K562 (cell line): Measurements from ENCODE around the gene RUNDC1. TPM values are rescaled to one million over a fixed set of nuclear protein-coding genes. Genes with fewer than 3 reads are reported as not detected.
A peak's percentile ranks its signal among the peaks of the same experiment; 100 is the strongest.

Source experiments
- ATAC-seq: fragments of 200-7000 bp; cut with Tn5 transposase; 3 replicates; pipeline ENCODE4 v1.9.1; 2020; ENCODE audit warnings: moderate library complexity
- BruUV-seq: library from RNA; stranded (reverse); fragments of 400-500 nt; replicated peaks from 2 replicates; lab custom pipeline; 2021; lab: Mats Ljungman, UMichigan
- CTCF ChIA-PET: fragments of 300-600 bp; formaldehyde crosslinking; extraction: SDS; loops from one replicate; lab custom pipeline; 2021; ENCODE audit warnings: low intra/inter-chr PET ratio; lab: Yijun Ruan, JAX
- POLR2A ChIA-PET: fragments of 300-600, 350-650 bp; sonication (Branson Sonifier 250); formaldehyde crosslinking; extraction: SDS; loops from one replicate; lab custom pipeline; 2021; ENCODE audit warnings: antibody characterized with exemption, inconsistent platforms; lab: Yijun Ruan, JAX
- DNase-seq, 4 experiments: peaks; one replicate each; pipeline versions ENCODE4 v3.0.0 to v3.0.0-alpha.2; 2011 to 2018; ENCODE audit warnings: low spot score in 3 of 4, mixed read lengths in 3 of 4; ENCODE audit errors: extremely low read depth in 1 of 4
- FAIRE-seq: peaks from 2 replicates; lab custom pipeline; 2011; peaks lifted over from hg19 to GRCh38; lab: Jason Lieb, UNC
- H2AFZ ChIP-seq: 2 replicates; pipeline ENCODE4 v1.6.0; 2011; ENCODE audit warnings: low read depth, low read length, control low read depth, inconsistent platforms
- H3K27ac ChIP-seq: fragments of 200-600 bp; 3 replicates; pipeline ENCODE4 v1.8.0; 2011; ENCODE audit warnings: low read depth, mild to moderate bottlenecking, control low read depth, inconsistent platforms, low read length, moderate library complexity, mixed read lengths; ENCODE audit errors: extremely low read depth
- H3K27me3 ChIP-seq, 2 experiments: fragments of 300-600 bp in 1 of 2; 2 replicates in 1 of 2; 3 replicates in 1 of 2; pipeline versions ENCODE4 v1.6.0 to v1.8.0; 2011; ENCODE audit warnings: inconsistent platforms in 2 of 2, low read length in 2 of 2, mild to moderate bottlenecking in 1 of 2, mixed read lengths in 1 of 2, moderate library complexity in 1 of 2; ENCODE audit not compliant: control insufficient read depth in 2 of 2, insufficient read depth in 2 of 2
- H3K36me3 ChIP-seq: fragments of 300-600 bp; 3 replicates; pipeline ENCODE4 v1.8.0; 2011; ENCODE audit warnings: mild to moderate bottlenecking, low read length, inconsistent platforms; ENCODE audit not compliant: control insufficient read depth, insufficient read depth
- H3K4me1 ChIP-seq, 2 experiments: fragments of 200-600 bp in 1 of 2; replicated peaks in 1 of 2; 2 replicates in 1 of 2; 3 replicates in 1 of 2; pipeline versions ENCODE4 v1.5.1 to v1.8.0; 2011; ENCODE audit warnings: inconsistent platforms in 2 of 2, low read length in 2 of 2, mild to moderate bottlenecking in 1 of 2, mixed read lengths in 1 of 2, moderate library complexity in 1 of 2; ENCODE audit not compliant: control insufficient read depth in 2 of 2, insufficient read depth in 2 of 2
- H3K4me2 ChIP-seq: 2 replicates; pipeline ENCODE4 v1.6.1; 2011; ENCODE audit warnings: low read length, control low read depth, inconsistent platforms, mixed read lengths; ENCODE audit not compliant: insufficient read depth
- H3K4me3 ChIP-seq: fragments of 200-600 bp; sonication (generic), shearing (Covaris generic); 2 replicates; pipeline ENCODE4 v1.5.1; 2016; ENCODE audit warnings: control low read depth, inconsistent platforms
- H3K79me2 ChIP-seq: fragments of 200-600 bp; 3 replicates; pipeline ENCODE4 v1.8.0; 2011; ENCODE audit warnings: low read length, inconsistent platforms; ENCODE audit not compliant: control insufficient read depth, insufficient read depth
- H3K9ac ChIP-seq, 2 experiments: 2 replicates each; pipeline versions ENCODE4 v1.6.0 to v1.6.1; 2011; ENCODE audit warnings: low read depth in 2 of 2, low read length in 2 of 2, control low read depth in 1 of 2, inconsistent platforms in 1 of 2, mild to moderate bottlenecking in 1 of 2, mixed read lengths in 1 of 2; ENCODE audit not compliant: insufficient read depth in 1 of 2
- H3K9me1 ChIP-seq: one replicate; pipeline ENCODE4 v1.6.0; 2011; ENCODE audit warnings: inconsistent platforms, mild to moderate bottlenecking, low read length, moderate library complexity; ENCODE audit not compliant: control insufficient read depth, insufficient read depth
- H3K9me3 ChIP-seq: replicated peaks from 2 replicates; pipeline ENCODE4 v1.5.1; 2011; ENCODE audit warnings: low read depth, low read length, inconsistent platforms; ENCODE audit not compliant: control insufficient read depth, insufficient read depth
- H4K20me1 ChIP-seq: replicated peaks from 2 replicates; pipeline ENCODE4 v1.6.1; 2011; ENCODE audit warnings: low read length, inconsistent platforms, mixed read lengths; ENCODE audit not compliant: control insufficient read depth, insufficient read depth
- CUX1 ChIP-seq: fragments of 200-800 bp; sonication (Bioruptor generic); IDR thresholded peaks from 2 replicates; pipeline ENCODE4 v1.6.1; 2016; ENCODE audit warnings: missing genetic modification characterization, missing compliant biosample characterization
- GTF2F1 ChIP-seq: IDR thresholded peaks from 2 replicates; pipeline ENCODE4 v1.6.1; 2011; ENCODE audit warnings: low read depth, low read length, improper control_type of control experiment
- HMBOX1 ChIP-seq: sonication (generic); IDR thresholded peaks from 2 replicates; pipeline ENCODE4 v1.6.1; 2016
- HOXB6 ChIP-seq: fragments of 250-450 bp; sonication (Bioruptor Pico); IDR thresholded peaks from 2 replicates; pipeline ENCODE4 v1.5.1; 2022; ENCODE audit warnings: mild to moderate bottlenecking, borderline replicate concordance
- ILK ChIP-seq: fragments of 450-650 bp; IDR thresholded peaks from 2 replicates; pipeline ENCODE4 v1.6.1; 2016; ENCODE audit warnings: missing genetic modification characterization, low read depth, mild to moderate bottlenecking, missing compliant biosample characterization, moderate library complexity, borderline replicate concordance
- MYNN ChIP-seq, 2 experiments: sonication (generic); formaldehyde crosslinking in 1 of 2; IDR thresholded peaks; 2 replicates each; pipeline versions ENCODE4 v1.5.0 to v1.6.1; 2016 to 2020; ENCODE audit warnings: antibody characterized with exemption in 1 of 2, missing genetic modification reagents in 1 of 2
- NBN ChIP-seq: fragments of 450-650 bp; IDR thresholded peaks from 2 replicates; pipeline ENCODE4 v1.6.1; 2016; ENCODE audit warnings: low read depth, mild to moderate bottlenecking
- VEZF1 ChIP-seq: fragments of 200-800 bp; sonication (Bioruptor generic); IDR thresholded peaks from 2 replicates; pipeline ENCODE4 v1.6.1; 2017; ENCODE audit warnings: missing genetic modification characterization, missing compliant biosample characterization
- ZHX1 ChIP-seq: fragments of 150-350 bp; conservative IDR thresholded peaks from 2 replicates; pipeline ENCODE4 v1.6.1; 2014; ENCODE audit warnings: low read length
- ZNF780A ChIP-seq: fragments of 250-450 bp; sonication (Bioruptor Pico); IDR thresholded peaks from 2 replicates; pipeline ENCODE4 v1.5.0; 2021; ENCODE audit warnings: mild to moderate bottlenecking
- WGBS: fragments of 100-300 bp; shearing (Covaris generic); methylation state at CpG from one replicate; pipeline ENCODE4 v1.1.6; 2016; ENCODE audit warnings: low coverage, mixed read lengths; ENCODE audit not compliant: insufficient coverage; ENCODE audit errors: missing lambda C conversion rate; 5-methylcytosine and 5-hydroxymethylcytosine counted together
- in situ Hi-C: fragments of 300-500 bp; cut with MboI; formaldehyde crosslinking; loops from 4 replicates; pipeline ENCODE4 v1.15.0; 2018; ENCODE audit warnings: inconsistent platforms, mixed read lengths
- intact Hi-C: fragments of 100-400 bp; cut with micrococcal nuclease; formaldehyde crosslinking; loops from 2 replicates; pipeline ENCODE4 v1.14.2; 2022
- polyA plus RNA-seq, 8 experiments: library from polyadenylated mRNA; depleted of rRNA in 4 of 8; stranded (reverse) in 5 of 8; unstranded in 3 of 8; fragments of >200 nt; fragmentation: Nextera tagmentation in 2 of 8; fragmentation: Illumina TruSeq in 1 of 8; extraction: Ambion mirVana in 2 of 8; extraction: Trizol in 1 of 8; gene quantifications; 2 replicates each; pipeline versions ENCODE4 v1.2.1 to v1.2.3, GENCODE V29; 2011 to 2014; ENCODE audit warnings: inconsistent platforms in 1 of 8, missing spikeins in 1 of 8
- total RNA-seq, 7 experiments: library from RNA; depleted of rRNA in 6 of 7; stranded (reverse); fragments of >200 nt in 6 of 7; fragmentation: Illumina TruSeq in 2 of 7; extraction: Trizol in 2 of 7; gene quantifications; 2 replicates each; pipeline versions ENCODE4 v1.2.1 to v1.2.3, GENCODE V29; 2011 to 2021; ENCODE audit warnings: low replicate concordance in 1 of 7

Gene RUNDC1
- total and polyA plus RNA-seq, 9 of the 15 experiments (the other 6 are each of a cell fraction or from before 2014, with no cell fraction given), result 3.4 to 12.6 (median 9.4) TPM

GRCh38 chr17:43025766-43026537, 45.6 kb downstream of the RUNDC1 start:
- no peaks in the 10 kb centered on the region for H4K20me1 ChIP-seq
- DNase-seq (peak in 1 of 4 experiments; percentile 43), FAIRE-seq (no peak), ATAC-seq (no peak)
- H3K4me2 ChIP-seq, result no peak overlapping the region
- ChIA-PET POLR2A (interaction anchor here (1.0 kb wide), 1 partner anchor 63 kb away, joined by 3 read pairs; no protein-coding TSS in a partner anchor), CTCF (no interaction called here)
- no peak overlapping the region for H3K4me3 ChIP-seq
- H3K9ac ChIP-seq, result peak overlapping the region in 1 of 2 experiments; percentile 40; a peak in 1 of 4 replicates
- peaks cover 5 to 56% of the 10 kb centered on the region in 2 experiments for H3K4me1 ChIP-seq
- H3K27me3 ChIP-seq, result no peaks in the 10 kb centered on the region
- H3K9me3 ChIP-seq, result no peaks in the 10 kb centered on the region
- H2AFZ ChIP-seq, result no peak overlapping the region
- in situ Hi-C loops, result no loop called here
- no peaks in the 10 kb centered on the region for H3K9me1 ChIP-seq
- H3K79me2 ChIP-seq, result peaks cover 12% of the 10 kb centered on the region; the same call in 2 of the 3 replicates
- H3K36me3 ChIP-seq, result no peaks in the 10 kb centered on the region
- H3K27ac ChIP-seq, result no peak overlapping the region
- no TSS peak for BruUV-seq
- intact Hi-C loops, result loop anchor here (2.0 kb wide), 1 partner anchor 99 kb away; the partner anchor contains the start of gene BRCA1
- 48% methylated on average over 14 of the region's 16 CpGs for WGBS
- TF ChIP-seq ILK (no peak), GTF2F1 (no peak), ZNF780A (CRISPR knock-in tag) (no peak), HOXB6 (no peak), CUX1 (CRISPR knock-in tag) (no peak), ZHX1 (no peak), VEZF1 (CRISPR knock-in tag) (no peak), MYNN (IDR thresholded peaks at IDR 0.05) (0 out of 2 replicates have a peak, but pooled peaks have one; percentile 59), MYNN (CRISPR knock-in tag; IDR thresholded peaks at IDR 0.05) (no peak), HMBOX1 (no peak), NBN (no peak)
